ENCODE measurements around the gene ARHGAP4. TPM values are rescaled to one million over a fixed set of nuclear protein-coding genes. Genes with fewer than 3 reads are reported as not detected.

The ARHGAP4 gene
- total and polyA plus RNA-seq, 10 of the 15 experiments (the other 5 are each of a cell fraction or from before 2014, with no cell fraction given) = 0.71 to 120 (median 44.3) TPM

DNA sequence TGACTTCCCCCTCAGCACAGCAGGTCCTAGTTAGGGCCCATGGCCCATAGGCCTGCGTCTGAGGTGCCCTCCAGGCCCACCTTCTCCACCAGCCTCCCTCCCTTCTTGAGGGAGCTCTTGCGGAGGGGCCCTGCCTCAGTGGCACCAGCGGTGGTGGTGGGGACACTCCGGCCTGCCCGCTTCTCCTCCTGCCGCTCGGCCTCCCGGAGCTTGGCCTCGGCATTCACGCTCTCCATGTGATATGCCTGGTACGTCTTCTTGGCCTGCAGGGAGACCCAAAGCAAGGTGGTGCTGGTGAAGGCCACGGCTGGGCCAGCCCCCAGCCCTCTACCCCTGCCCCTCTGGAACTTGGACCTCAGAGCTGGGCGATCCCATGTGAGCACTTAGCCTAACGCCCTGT, 5.5 kb downstream of the ARHGAP4 start:
- Histone ChIP-seq H3K4me2 (ENCODE audit: control insufficient read depth, insufficient read depth) (no peak overlapping the region), H4K20me1 (ENCODE audit: control insufficient read depth, insufficient read depth) (no peaks in the 10 kb centered on the region), H3K36me3 (ENCODE audit: control insufficient read depth in 2 of 2, insufficient read depth in 2 of 2, low read length in 1 of 2) (peaks cover 0 to 3% of the 10 kb centered on the region in 2 experiments; a peak in 1 of 4 replicates), H3K4me3 (no peak overlapping the region), H3K9me3 (replicated peaks; ENCODE audit: control insufficient read depth, insufficient read depth, low read length) (no peaks in the 10 kb centered on the region), H3K4me1 (ENCODE audit: control insufficient read depth, insufficient read depth, low read length) (peaks cover 9% of the 10 kb centered on the region; the same call in 1 of the 2 replicates), H3K9ac (ENCODE audit: control insufficient read depth, insufficient read depth, low read length) (no peak overlapping the region), H2AFZ (ENCODE audit: control insufficient read depth, low read depth, low read length) (no peak overlapping the region), H3K27me3 (replicated peaks in 1 of 2; ENCODE audit: control insufficient read depth in 2 of 2, insufficient read depth in 2 of 2, low read length in 1 of 2) (0 out of 4 replicates have a peak, but pooled peaks cover 0 to 1% of the 10 kb centered on the region in 2 experiments), H3K27ac (ENCODE audit: control insufficient read depth, insufficient read depth) (no peak overlapping the region), H3K79me2 (ENCODE audit: control insufficient read depth, insufficient read depth, low read length) (peaks cover 27% of the 10 kb centered on the region)
- FAIRE-seq (no peak), DNase-seq (ENCODE audit: low read depth, low spot score) (no peak), ATAC-seq (no peak)
- intact Hi-C loops (cut with micrococcal nuclease; ENCODE audit: unreplicated experiment) = no loop called here
- RAD21 ChIA-PET (ENCODE audit: unreplicated experiment) = no interaction called here
- POLR2A ChIA-PET = no interaction called here
- CTCF ChIA-PET = interaction anchor here (1.8 kb wide), 1 partner anchor 27 kb away, joined by 3 read pairs; no protein-coding TSS in a partner anchor
- no TSS peak for BruUV-seq (replicated peaks)
- TF ChIP-seq, protein P1, sequence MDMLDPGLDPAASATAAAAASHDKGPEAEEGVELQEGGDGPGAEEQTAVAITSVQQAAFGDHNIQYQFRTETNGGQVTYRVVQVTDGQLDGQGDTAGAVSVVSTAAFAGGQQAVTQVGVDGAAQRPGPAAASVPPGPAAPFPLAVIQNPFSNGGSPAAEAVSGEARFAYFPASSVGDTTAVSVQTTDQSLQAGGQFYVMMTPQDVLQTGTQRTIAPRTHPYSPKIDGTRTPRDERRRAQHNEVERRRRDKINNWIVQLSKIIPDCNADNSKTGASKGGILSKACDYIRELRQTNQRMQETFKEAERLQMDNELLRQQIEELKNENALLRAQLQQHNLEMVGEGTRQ (IDR thresholded peaks at IDR 0.05; ENCODE audit: borderline replicate concordance, low read depth, low read length) = no peak
- no peak for TF ChIP-seq RB1 (IDR thresholded peaks at IDR 0.05; ENCODE audit: borderline replicate concordance)
- TF ChIP-seq CHD2 (IDR thresholded peaks at IDR 0.05; ENCODE audit: borderline replicate concordance, low read depth, low read length) = no peak
- TF ChIP-seq NR2F1 (conservative IDR thresholded peaks at IDR 0.05) = no peak
- TF ChIP-seq RCOR1 (conservative IDR thresholded peaks at IDR 0.05; ENCODE audit: low read depth, low read length) = no peak
- no peak for TF ChIP-seq KAT2A (conservative IDR thresholded peaks at IDR 0.05; ENCODE audit: control insufficient read depth, low read depth, low read length)
- no peak for TF ChIP-seq SMARCA5 (IDR thresholded peaks at IDR 0.05)
- no peak for TF ChIP-seq TCF12 (IDR thresholded peaks at IDR 0.05; ENCODE audit: low read depth, low read length)
- TF ChIP-seq HDAC2 (IDR thresholded peaks at IDR 0.05) = no peak
- TF ChIP-seq CREB1 (IDR thresholded peaks at IDR 0.05; ENCODE audit: low read depth) = no peak
- no peak for TF ChIP-seq SMC3 (IDR thresholded peaks at IDR 0.05; ENCODE audit: borderline replicate concordance, low read length)
- TF ChIP-seq PAX8 (IDR thresholded peaks at IDR 0.05) = no peak
- SMC1A ChIA-PET (ENCODE audit: uncharacterized antibody, unreplicated experiment) = no interaction called here
- 87% methylated on average over 14 of the region's 14 CpGs for WGBS (ENCODE audit: insufficient coverage, insufficient replicate concordance, low lambda C conversion rate, missing lambda C conversion rate)
- in situ Hi-C loops (cut with MboI) = loop anchor here (10.0 kb wide), 1 partner anchor 64 kb away; no protein-coding TSS in a partner anchor

Measured in GM12878 (cell line).